HCT116 (cell line): ENCODE data around the gene KRT36. TPM values are rescaled to one million over a fixed set of nuclear protein-coding genes. Genes with fewer than 3 reads are reported as not detected.

ENCODE experiments used
- ATF3 ChIP-seq: IDR thresholded peaks from 2 replicates; pipeline ENCODE4 v1.6.1; 2012
- CTCF ChIP-seq, 3 experiments: fragments of 200-600 bp in 1 of 3; sonication (generic) in 1 of 3; IDR thresholded peaks in 2 of 3; conservative IDR thresholded peaks in 1 of 3; 2 replicates each; pipeline ENCODE4 v1.5.1; 2012 to 2017; ENCODE audit warnings: low read depth in 2 of 3, low read length in 2 of 3, antibody characterized with exemption in 1 of 3, borderline replicate concordance in 1 of 3, control low read depth in 1 of 3, mild to moderate bottlenecking in 1 of 3, mixed read lengths in 1 of 3, mixed run types in 1 of 3, moderate library complexity in 1 of 3; ENCODE audit not compliant: insufficient read depth in 1 of 3
- EGR1 ChIP-seq: IDR thresholded peaks from 2 replicates; pipeline ENCODE4 v1.6.1; 2012; ENCODE audit warnings: low read depth
- EZH2 ChIP-seq: fragments of 200-600 bp; sonication (generic); IDR thresholded peaks from 2 replicates; pipeline ENCODE4 v1.6.1; 2017; ENCODE audit warnings: antibody characterized with exemption, mixed run types
- MAX ChIP-seq: IDR thresholded peaks from 2 replicates; pipeline ENCODE4 v1.6.1; 2012
- REST ChIP-seq: IDR thresholded peaks from 2 replicates; pipeline ENCODE4 v1.6.1; 2012; ENCODE audit warnings: low read depth
- ZNF274 ChIP-seq: fragments of 200-500 bp; sonication (Bioruptor generic); IDR thresholded peaks from 2 replicates; pipeline ENCODE4 v1.6.1; 2014; ENCODE audit warnings: mild to moderate bottlenecking, low read depth, low read length, inconsistent platforms
- total RNA-seq: library from RNA; stranded (reverse); gene quantifications from one replicate; pipeline ENCODE4 v1.2.1, GENCODE V29; 2021; ENCODE audit not compliant: unreplicated experiment

KRT36 gene
- total RNA-seq, 1 experiment from 2014 or later: not detected

- TF ChIP-seq CTCF (IDR thresholded peaks at IDR 0.05 in 2 of 3, conservative IDR thresholded peaks at IDR 0.05 in 1 of 3; ENCODE audit: borderline replicate concordance in 1 of 3, insufficient read depth in 1 of 3, low read depth in 2 of 3, low read length in 2 of 3): no peak
- TF ChIP-seq ZNF274: no peak
- no peak for TF ChIP-seq ATF3
- TF ChIP-seq EGR1: no peak
- TF ChIP-seq EZH2: no peak
- TF ChIP-seq MAX: no peak
- no peak for TF ChIP-seq REST
- TF ChIP-seq, all 23 proteins: peak for 0
These were observed 42.3 kb upstream of the KRT36 start (continued) for GRCh38 chr17:41531993-41532392.
